ENCODE data around the gene PPM1L.

DNA sequence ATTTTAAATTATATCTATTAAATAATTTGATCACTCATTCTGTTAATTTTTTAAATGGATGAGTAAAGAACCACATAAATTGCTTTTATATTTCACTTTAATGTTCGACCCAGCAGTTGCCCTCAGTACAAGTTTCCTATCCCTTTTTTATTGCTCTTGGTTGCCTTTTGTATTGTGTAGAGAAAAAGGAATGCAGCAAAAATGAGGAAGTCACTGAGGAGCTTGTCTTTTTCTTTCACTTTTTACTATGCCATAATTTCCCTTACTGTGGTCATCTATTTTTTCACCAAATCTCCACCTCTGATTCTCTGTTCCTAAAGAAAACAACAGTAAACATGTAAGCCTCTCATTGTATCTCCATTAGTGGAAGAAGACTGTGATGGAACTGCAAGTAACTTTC, 226.5 kb downstream of the PPM1L start:
- TF ChIP-seq, protein P1, sequence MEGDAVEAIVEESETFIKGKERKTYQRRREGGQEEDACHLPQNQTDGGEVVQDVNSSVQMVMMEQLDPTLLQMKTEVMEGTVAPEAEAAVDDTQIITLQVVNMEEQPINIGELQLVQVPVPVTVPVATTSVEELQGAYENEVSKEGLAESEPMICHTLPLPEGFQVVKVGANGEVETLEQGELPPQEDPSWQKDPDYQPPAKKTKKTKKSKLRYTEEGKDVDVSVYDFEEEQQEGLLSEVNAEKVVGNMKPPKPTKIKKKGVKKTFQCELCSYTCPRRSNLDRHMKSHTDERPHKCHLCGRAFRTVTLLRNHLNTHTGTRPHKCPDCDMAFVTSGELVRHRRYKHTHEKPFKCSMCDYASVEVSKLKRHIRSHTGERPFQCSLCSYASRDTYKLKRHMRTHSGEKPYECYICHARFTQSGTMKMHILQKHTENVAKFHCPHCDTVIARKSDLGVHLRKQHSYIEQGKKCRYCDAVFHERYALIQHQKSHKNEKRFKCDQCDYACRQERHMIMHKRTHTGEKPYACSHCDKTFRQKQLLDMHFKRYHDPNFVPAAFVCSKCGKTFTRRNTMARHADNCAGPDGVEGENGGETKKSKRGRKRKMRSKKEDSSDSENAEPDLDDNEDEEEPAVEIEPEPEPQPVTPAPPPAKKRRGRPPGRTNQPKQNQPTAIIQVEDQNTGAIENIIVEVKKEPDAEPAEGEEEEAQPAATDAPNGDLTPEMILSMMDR (CRISPR knock-in tag; IDR thresholded peaks at IDR 0.05): no peak
- no peak for TF ChIP-seq RARG (CRISPR knock-in tag; IDR thresholded peaks at IDR 0.05; ENCODE audit: low read depth)
- TF ChIP-seq ZBTB25 (CRISPR knock-in tag; IDR thresholded peaks at IDR 0.05): no peak
- TF ChIP-seq POLR2AphosphoS5 (IDR thresholded peaks at IDR 0.05; ENCODE audit: low read depth, low read length): no peak
- TF ChIP-seq, protein P2, sequence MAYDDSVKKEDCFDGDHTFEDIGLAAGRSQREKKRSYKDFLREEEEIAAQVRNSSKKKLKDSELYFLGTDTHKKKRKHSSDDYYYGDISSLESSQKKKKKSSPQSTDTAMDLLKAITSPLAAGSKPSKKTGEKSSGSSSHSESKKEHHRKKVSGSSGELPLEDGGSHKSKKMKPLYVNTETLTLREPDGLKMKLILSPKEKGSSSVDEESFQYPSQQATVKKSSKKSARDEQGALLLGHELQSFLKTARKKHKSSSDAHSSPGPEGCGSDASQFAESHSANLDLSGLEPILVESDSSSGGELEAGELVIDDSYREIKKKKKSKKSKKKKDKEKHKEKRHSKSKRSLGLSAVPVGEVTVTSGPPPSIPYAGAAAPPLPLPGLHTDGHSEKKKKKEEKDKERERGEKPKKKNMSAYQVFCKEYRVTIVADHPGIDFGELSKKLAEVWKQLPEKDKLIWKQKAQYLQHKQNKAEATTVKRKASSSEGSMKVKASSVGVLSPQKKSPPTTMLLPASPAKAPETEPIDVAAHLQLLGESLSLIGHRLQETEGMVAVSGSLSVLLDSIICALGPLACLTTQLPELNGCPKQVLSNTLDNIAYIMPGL (CRISPR knock-in tag; IDR thresholded peaks at IDR 0.05; ENCODE audit: borderline replicate concordance in 1 of 2, low read depth in 1 of 2): no peak

Measured in HepG2 (cell line).